HG02763 (cell line): ENCODE measurements around the gene CD44.

Experiments used
- ATAC-seq: cut with Tn5 transposase; IDR thresholded peaks from one replicate; pipeline ENCODE4 v1.9.1; 2021; ENCODE audit warnings: mild to moderate bottlenecking, moderate library complexity; ENCODE audit not compliant: unreplicated experiment

Gene CD44

GRCh38 chr11:35250621-35251020 lies 111.7 kb downstream of the CD44 start:
- no peak for ATAC-seq

- ATAC-seq: no peak
Measured at GRCh38 chr11:35253237-35253636, 114.3 kb downstream of the CD44 start.

GRCh38 chr11:35255514-35255913 lies 116.5 kb downstream of the CD44 start:
- ATAC-seq: no peak

DNA sequence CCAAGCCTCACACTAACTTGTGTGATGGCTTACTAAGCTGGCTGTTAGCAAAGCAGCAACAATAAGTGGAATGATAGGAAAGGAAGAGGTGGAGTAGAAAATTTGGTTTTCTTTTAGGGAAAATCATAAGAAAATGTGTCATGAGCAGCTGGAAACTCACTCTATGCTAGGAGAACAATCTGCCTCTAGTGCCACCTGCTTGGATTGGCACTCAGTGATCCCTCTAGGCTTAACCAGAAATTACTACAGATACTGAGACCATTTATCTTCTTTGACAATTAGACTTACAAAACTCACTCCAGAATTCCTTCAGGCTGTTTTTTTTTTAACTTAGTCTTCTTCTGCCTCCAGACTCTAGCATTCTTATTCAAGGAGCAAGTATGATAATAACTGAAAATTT lies 117.3 kb downstream of the CD44 start:
- no peak for ATAC-seq

- ATAC-seq: peak; percentile 99
Measured at GRCh38 chr11:35257281-35257680, 118.3 kb downstream of the CD44 start.

DNA sequence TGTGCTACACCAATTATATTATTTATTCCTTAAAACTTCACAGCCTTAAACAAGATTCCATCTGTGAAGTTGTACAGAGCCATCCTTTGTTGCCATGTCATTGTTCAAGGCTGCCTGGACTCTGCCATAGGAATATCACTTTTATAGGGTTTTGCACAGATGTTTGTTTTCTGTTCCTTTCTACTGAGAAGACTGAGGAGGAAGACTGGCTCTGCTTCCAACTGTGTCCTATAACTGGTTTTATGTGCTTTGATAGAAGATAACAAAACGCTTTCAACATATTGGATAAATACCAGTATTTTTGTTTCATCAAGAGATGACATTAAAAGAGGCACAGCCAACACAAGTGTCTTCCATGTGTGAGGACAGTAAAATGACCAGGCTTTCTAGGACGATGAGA lies 120.6 kb downstream of the CD44 start:
- no peak for ATAC-seq

- no peak for ATAC-seq
Measured at GRCh38 chr11:35260342-35260985, 121.5 kb downstream of the CD44 start.

- ATAC-seq: no peak
Measured at GRCh38 chr11:35261197-35261596, 122.2 kb downstream of the CD44 start.

- ATAC-seq: no peak
Measured at GRCh38 chr11:35262056-35262455, 123.1 kb downstream of the CD44 start.

DNA sequence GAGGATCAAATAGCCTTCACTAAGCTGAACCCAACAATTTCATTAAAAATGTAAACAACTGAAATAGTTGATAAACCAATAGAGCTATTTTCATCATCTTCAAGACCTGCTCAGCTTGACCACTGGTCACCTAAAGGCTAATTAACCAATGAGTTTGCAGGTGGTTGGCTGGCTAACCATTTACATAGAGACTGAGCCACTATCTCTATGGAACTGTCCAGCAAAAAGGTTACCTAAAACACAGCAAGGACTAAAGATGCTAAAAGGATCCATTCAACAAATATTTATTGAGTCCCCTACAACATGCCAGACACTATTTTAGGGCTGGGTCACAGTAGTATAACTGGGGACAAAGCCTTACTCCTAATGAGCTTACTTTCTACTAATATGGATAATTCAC lies 123.8 kb downstream of the CD44 start:
- no peak for ATAC-seq

DNA sequence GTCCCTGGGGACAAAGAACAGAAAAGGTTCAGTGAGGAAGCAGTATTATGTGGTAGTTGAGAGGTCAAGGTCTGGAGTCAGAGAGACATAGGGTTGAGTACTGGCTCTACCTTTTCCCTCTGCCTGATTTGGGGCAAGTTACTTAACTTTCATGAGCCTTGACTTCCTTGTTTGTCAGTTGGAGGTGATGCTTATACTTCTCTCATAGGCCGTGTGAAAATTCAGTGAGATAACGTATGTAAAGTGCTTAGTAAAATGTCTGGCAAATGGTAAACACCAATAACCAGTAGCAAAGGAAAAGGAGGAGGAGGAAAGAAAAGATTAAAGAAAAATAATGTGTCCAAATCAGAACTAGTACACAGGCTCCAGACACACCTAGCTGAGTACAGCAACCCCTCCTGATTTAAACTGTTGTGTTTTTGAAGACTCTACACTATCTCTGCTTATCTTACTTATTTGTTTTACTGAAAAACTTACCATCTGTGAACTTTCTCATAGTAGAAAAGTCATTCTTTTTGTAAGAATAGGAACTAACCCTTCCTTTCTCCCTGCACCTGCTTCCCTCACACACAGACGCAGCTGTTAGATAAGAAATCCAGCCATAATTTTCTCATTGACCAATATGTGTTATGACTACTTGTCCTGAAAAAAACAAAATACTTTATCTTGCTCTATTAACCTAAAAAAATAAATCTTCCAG lies 126.9 kb downstream of the CD44 start:
- ATAC-seq: no peak

GRCh38 chr11:35267504-35267903 lies 128.5 kb downstream of the CD44 start:
- ATAC-seq: no peak

GRCh38 chr11:35270342-35270741 lies 131.4 kb downstream of the CD44 start:
- ATAC-seq: no peak

DNA sequence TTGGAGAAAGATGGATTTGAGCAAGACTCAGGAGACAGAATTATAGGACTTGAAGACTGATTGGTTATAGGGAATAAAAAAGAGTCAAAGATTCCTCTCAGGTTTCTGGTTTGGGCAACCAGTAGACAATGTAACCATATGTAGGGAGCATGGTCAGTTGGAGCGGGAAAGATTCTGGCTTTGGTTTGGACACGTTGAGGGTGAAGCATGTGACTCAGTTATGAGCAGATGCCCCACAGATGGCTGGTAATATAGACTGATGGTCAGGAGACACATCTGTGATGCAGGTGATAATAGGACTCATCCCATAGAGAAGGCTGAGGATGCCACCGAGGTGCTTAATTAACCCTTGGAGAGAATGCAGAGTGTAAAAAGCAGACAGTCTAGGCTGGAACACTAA lies 132.1 kb downstream of the CD44 start:
- ATAC-seq: no peak

GRCh38 chr11:35272391-35272902 lies 133.5 kb downstream of the CD44 start:
- ATAC-seq: peak; percentile 91

DNA sequence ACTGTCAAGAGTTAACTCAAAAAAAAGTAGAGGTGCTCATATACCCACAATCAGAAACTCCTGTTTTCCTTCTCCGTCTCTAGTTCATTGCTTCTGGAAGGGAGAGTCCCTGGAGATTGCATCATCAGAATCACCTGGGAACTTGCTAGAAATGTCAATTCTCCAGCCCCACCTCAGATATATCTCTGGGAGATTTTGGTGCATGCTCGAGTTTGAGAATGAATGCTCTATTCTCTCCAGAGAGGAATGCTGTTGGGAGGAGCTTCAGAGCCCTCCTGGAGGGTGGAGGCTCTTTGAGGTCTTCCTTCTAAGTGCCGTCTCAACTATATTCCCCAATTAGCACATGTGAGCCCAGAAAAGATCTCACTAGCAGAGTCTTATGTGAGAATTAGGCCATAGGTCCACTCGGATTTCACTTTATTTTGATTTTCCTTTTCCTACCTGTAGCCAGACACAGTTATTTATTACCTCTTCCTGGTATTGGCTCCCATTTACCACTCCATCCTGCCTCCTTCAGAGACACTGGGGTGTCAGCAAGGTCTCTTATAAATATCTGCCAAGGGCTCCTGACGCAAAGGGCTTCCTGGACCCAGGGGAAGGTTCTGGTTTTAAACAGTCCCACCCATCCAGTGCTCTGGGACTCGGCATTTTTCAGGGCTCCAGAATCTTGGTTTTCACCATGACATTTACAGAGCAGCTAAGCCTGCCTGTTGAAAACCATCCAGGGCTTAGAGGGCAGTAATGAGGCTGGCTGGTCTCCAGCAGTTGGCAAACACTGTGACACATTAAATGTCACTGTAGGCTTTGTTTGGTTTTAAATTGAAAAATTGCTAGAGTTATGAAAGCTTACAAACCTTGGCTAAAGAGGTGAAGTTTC lies 136.2 kb downstream of the CD44 start:
- ATAC-seq: no peak

DNA sequence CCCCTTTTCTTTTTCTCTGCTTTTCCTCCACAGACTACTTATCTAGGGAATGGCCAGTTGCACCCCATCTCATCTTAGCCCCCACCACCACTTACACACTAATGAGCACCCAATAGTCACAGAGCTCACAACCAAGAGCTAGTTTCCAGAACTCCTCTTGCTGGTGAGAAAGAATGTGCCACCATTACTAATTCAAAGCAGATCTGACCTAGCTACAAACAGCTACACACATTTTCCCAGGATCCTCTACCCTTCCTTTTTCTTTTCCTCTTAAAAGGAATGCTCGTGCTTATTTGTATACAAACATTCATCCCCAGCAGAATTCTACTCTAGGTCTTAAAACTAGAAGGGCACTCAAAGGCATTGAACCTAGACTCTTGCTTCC lies 136.8 kb downstream of the CD44 start:
- no peak for ATAC-seq

- no peak for ATAC-seq
Measured at GRCh38 chr11:35276396-35277145, 137.6 kb downstream of the CD44 start.

DNA sequence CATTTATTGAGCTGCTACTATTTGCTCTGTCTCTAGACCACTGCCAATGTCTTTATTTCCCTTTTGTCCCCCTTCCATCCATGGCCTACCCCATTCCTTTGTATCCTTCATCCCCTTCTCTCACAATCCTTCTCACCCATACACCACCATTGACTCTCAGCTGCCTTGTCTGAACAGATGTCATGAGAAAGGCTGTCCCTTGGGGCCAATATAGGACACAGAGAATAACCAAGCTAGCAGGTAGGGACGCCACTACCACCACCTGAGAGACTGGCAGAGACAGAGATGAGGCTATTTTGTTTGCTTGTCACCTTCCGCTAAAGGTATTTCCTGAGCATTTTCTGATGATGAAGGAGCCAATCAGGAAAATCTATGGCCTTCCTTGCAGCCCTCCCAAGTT lies 138.9 kb downstream of the CD44 start:
- ATAC-seq: no peak

GRCh38 chr11:35280727-35281126 lies 141.8 kb downstream of the CD44 start:
- ATAC-seq: no peak

DNA sequence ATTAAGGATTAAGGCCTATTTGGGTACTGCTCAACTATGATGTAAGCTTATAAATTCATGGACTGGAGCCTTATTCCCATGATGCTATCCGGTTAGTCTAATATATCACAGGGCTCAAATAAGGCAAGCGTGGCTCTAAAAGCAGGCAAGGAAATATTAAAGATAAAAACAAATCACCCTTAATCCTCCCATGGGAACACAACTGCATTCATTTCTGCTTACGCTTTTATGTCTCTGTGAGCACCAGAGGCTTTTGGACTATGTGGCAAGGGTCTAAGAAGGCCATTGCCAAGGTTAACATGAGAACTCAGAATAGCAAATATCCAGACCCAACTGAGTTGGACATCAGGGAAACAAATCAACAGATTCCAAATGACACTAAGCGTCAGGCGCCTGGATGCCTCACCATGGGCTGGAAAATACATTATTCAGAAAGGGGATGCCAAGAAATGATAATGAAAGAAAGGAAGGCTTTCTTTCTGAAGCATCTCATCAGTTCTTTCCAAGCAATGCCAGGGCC lies 142.3 kb downstream of the CD44 start:
- no peak for ATAC-seq
